Mesothelial cell of epicardium (in vitro differentiated cells): ENCODE results near the gene DNA2. TPM values are rescaled to one million over a fixed set of nuclear protein-coding genes. Genes with fewer than 3 reads are reported as not detected.
"Not testable (repeated sequence)": the region's sequence is repeated elsewhere in the genome, so short reads cannot be mapped to it uniquely, and the experiment has no call there.

Experiments
- DNase-seq, 2 experiments: peaks; one replicate each; pipeline ENCODE4 v3.0.0; 2021; ENCODE audit warnings: low spot score in 2 of 2; ENCODE audit not compliant: unreplicated experiment in 2 of 2
- H3K27ac Mint-ChIP-seq: 2 replicates; pipeline ENCODE4 v1.8.0; 2021; ENCODE audit warnings: mixed read lengths
- H3K27me3 Mint-ChIP-seq: 2 replicates; pipeline ENCODE4 v1.8.0; 2021; ENCODE audit warnings: low read depth, mixed read lengths
- H3K36me3 Mint-ChIP-seq: 2 replicates; pipeline ENCODE4 v1.8.0; 2021; ENCODE audit warnings: mixed read lengths
- H3K4me1 Mint-ChIP-seq: 2 replicates; pipeline ENCODE4 v1.8.0; 2021; ENCODE audit warnings: mixed read lengths
- H3K4me3 Mint-ChIP-seq: 2 replicates; pipeline ENCODE4 v1.8.0; 2021; ENCODE audit warnings: mild to moderate bottlenecking, moderate library complexity, mixed read lengths
- H3K9me3 Mint-ChIP-seq: 2 replicates; pipeline ENCODE4 v1.8.0; 2021; ENCODE audit warnings: mixed read lengths
- total RNA-seq: library from RNA; stranded (reverse); gene quantifications from 3 replicates; pipeline ENCODE4 v1.2.1, GENCODE V29; 2021
- TF ChIP-seq, protein P1 (sequence below): fragments of 200-600 bp; sonication (generic); IDR thresholded peaks from one replicate; pipeline ENCODE4 v1.5.0; 2021; ENCODE audit warnings: antibody characterized with exemption; ENCODE audit not compliant: unreplicated experiment

Gene DNA2
- total RNA-seq, 1 donor from 2014 or later, result 14.4 TPM

- Mint-ChIP-seq H3K36me3 (peaks cover 24% of the 10 kb centered on the region), H3K27ac (no peak overlapping the region), H3K4me3 (no peak overlapping the region), H3K4me1 (no peaks in the 10 kb centered on the region), H3K27me3 (no peaks in the 10 kb centered on the region), H3K9me3 (no peaks in the 10 kb centered on the region)
- TF ChIP-seq, protein P1, sequence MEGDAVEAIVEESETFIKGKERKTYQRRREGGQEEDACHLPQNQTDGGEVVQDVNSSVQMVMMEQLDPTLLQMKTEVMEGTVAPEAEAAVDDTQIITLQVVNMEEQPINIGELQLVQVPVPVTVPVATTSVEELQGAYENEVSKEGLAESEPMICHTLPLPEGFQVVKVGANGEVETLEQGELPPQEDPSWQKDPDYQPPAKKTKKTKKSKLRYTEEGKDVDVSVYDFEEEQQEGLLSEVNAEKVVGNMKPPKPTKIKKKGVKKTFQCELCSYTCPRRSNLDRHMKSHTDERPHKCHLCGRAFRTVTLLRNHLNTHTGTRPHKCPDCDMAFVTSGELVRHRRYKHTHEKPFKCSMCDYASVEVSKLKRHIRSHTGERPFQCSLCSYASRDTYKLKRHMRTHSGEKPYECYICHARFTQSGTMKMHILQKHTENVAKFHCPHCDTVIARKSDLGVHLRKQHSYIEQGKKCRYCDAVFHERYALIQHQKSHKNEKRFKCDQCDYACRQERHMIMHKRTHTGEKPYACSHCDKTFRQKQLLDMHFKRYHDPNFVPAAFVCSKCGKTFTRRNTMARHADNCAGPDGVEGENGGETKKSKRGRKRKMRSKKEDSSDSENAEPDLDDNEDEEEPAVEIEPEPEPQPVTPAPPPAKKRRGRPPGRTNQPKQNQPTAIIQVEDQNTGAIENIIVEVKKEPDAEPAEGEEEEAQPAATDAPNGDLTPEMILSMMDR, result no peak
- DNase-seq, result no peak
These were observed 8.2 kb downstream of the DNA2 start for GRCh38 chr10:68463365-68464093.

- Mint-ChIP-seq H3K4me1 (no peaks in the 10 kb centered on the region), H3K36me3 (peaks cover 23% of the 10 kb centered on the region)
These were observed 9.2 kb downstream of the DNA2 start for GRCh38 chr10:68462536-68462935.

DNA sequence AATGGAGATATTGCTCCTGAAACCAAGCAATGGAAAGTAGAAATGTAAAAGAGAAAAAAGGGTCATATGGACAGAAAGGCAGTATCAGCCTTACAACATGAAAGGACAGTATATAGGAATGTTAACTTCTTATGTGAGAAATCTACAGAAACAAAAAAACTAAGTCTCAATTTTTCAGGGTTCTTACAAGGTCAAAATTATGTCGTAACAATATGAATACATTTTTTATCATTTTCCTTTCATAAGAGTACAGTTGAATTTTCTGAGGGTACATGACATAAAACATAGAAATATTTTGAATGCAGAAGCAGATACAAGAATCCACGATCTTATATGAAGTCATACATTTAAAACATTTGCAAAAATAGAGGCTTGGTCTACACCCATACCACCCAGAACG is 10.7 kb downstream of the DNA2 start:
- DNase-seq, result no peak
- Mint-ChIP-seq H3K27me3 (no peaks in the 10 kb centered on the region), H3K4me1 (no peaks in the 10 kb centered on the region), H3K4me3 (no peak overlapping the region), H3K27ac (no peak overlapping the region), H3K36me3 (peaks cover 26% of the 10 kb centered on the region), H3K9me3 (no peaks in the 10 kb centered on the region)
- TF ChIP-seq, protein P1, result no peak

More at GRCh38 chr10:68462536-68462935, 9.2 kb downstream of the DNA2 start:
- Mint-ChIP-seq H3K27me3 (no peaks in the 10 kb centered on the region), H3K4me3 (no peak overlapping the region), H3K9me3 (no peaks in the 10 kb centered on the region), H3K27ac (no peak overlapping the region)
- TF ChIP-seq, protein P1, result no peak
- DNase-seq, result no peak

DNA sequence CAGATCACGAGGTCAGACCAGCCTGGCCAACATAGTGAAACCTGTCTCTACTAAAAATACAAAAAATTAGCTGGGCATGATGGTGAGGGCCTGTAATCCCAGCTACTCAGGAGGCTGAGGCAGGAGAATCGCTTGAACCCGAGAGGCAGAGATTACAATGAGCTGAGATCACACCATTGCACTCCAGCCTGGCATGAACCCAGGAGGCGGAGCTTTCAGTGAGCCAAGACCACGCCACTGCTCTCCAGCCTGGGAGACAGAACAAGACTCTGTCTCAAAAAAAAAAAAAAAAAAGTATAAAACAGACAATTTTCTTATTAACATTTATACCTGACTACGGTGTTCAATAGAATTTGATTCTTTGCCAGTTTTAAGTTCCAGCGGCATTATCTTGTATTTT is 22.1 kb downstream of the DNA2 start:
- H3K4me3 Mint-ChIP-seq, H3K9me3 Mint-ChIP-seq, H3K27me3 Mint-ChIP-seq, DNase-seq, H3K4me1 Mint-ChIP-seq, H3K27ac Mint-ChIP-seq: not testable (repeated sequence)
- H3K36me3 Mint-ChIP-seq, result peaks cover 19% of the 10 kb centered on the region

DNA sequence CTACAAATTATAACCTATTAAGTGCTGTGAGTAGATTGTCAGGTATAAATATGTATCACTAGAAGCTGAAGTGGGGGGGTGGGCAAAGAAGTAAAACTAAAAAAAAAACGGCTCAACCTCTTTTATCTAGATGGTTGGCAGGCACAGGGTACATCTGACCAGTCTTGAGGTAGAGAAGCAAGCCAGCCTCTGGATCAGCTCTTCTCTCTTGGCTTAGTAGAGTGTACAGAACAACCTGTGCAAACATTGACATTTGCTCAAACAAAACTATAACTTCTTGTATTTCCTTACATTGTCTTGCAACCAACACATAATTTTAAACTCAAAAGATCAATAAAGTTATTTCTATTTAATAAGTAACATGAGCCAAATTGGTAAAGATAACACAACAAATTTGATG is 25.6 kb downstream of the DNA2 start:
- Mint-ChIP-seq H3K4me1 (no peaks in the 10 kb centered on the region), H3K36me3 (peaks cover 13% of the 10 kb centered on the region), H3K9me3 (no peaks in the 10 kb centered on the region), H3K27ac (no peak overlapping the region), H3K4me3 (no peak overlapping the region), H3K27me3 (no peaks in the 10 kb centered on the region)
- no peak for DNase-seq
- TF ChIP-seq, protein P1, result no peak

GRCh38 chr10:68442971-68443370 is 28.8 kb downstream of the DNA2 start:
- H3K4me1 Mint-ChIP-seq, result no peaks in the 10 kb centered on the region
- no peaks in the 10 kb centered on the region for H3K9me3 Mint-ChIP-seq
- peaks cover 13% of the 10 kb centered on the region for H3K36me3 Mint-ChIP-seq
- H3K27ac Mint-ChIP-seq, result no peak overlapping the region
- H3K4me3 Mint-ChIP-seq, result no peak overlapping the region
- no peaks in the 10 kb centered on the region for H3K27me3 Mint-ChIP-seq
- no peak for DNase-seq
- TF ChIP-seq, protein P1, result no peak
